ENCODE data around the gene DCLK2. TPM values are rescaled to one million over a fixed set of nuclear protein-coding genes. Genes with fewer than 3 reads are reported as not detected.

DCLK2 gene
- total and polyA plus RNA-seq, 2 of the 8 experiments (the other 6 are each of a cell fraction or from before 2014, with no cell fraction given), result 0.32 to 0.37 TPM

- Histone ChIP-seq H3K18ac (ENCODE audit: extremely low read depth, low read length) (no peak overlapping the region), H4K91ac (replicated peaks; ENCODE audit: insufficient read length, low read length) (no peak overlapping the region), H3K9me3 (ENCODE audit: insufficient read depth in 2 of 2, low read depth in 1 of 2, low read length in 1 of 2) (no peaks in the 10 kb centered on the region), H4K5ac (ENCODE audit: insufficient read length, low read depth, low read length) (no peak overlapping the region), H3K36me3 (ENCODE audit: control insufficient read depth in 2 of 4, insufficient read depth in 4 of 4, low read length in 3 of 4) (no peaks in the 10 kb centered on the region), H2BK12ac (ENCODE audit: low read depth, low read length) (no peak overlapping the region), H3K4me3 (ENCODE audit: extremely low read depth in 1 of 4, insufficient read depth in 2 of 4, low read depth in 3 of 4, low read length in 4 of 4) (no peak overlapping the region), H3K14ac (ENCODE audit: insufficient read length) (no peak overlapping the region), H3K4ac (replicated peaks; ENCODE audit: insufficient read length, low read depth, low read length) (no peak overlapping the region), H3K9ac (replicated peaks in 1 of 4; ENCODE audit: extremely low read depth in 1 of 4, low read depth in 3 of 4, low read length in 3 of 4) (no peak overlapping the region), H2AK5ac (ENCODE audit: low read depth, low read length) (no peak overlapping the region), H2BK5ac (ENCODE audit: low read depth, low read length) (no peak overlapping the region), H3K4me1 (replicated peaks in 1 of 4; ENCODE audit: control insufficient read depth in 3 of 4, insufficient read depth in 4 of 4, low read length in 3 of 4) (no peaks in the 10 kb centered on the region), H2BK120ac (replicated peaks; ENCODE audit: low read depth, low read length) (no peak overlapping the region), H3K79me1 (ENCODE audit: low read depth, low read length) (no peaks in the 10 kb centered on the region), H3K23me2 (ENCODE audit: low read depth, low read length) (peaks cover under 1% of the 10 kb centered on the region; the same call in 1 of the 2 replicates), H4K20me1 (replicated peaks in 1 of 2; ENCODE audit: control insufficient read depth in 1 of 2, insufficient read depth in 2 of 2, low read length in 2 of 2) (no peaks in the 10 kb centered on the region), H3K27me3 (replicated peaks in 1 of 4; ENCODE audit: control insufficient read depth in 3 of 4, extremely low read depth in 1 of 4, insufficient read depth in 3 of 4, low read length in 3 of 4) (no peaks in the 10 kb centered on the region), H2BK15ac (ENCODE audit: low read length) (no peak overlapping the region), H3K23ac (ENCODE audit: insufficient read length) (no peak overlapping the region), H3K4me2 (ENCODE audit: insufficient read depth in 1 of 2, low read depth in 2 of 2, low read length in 2 of 2) (no peak overlapping the region), H3K56ac (replicated peaks; ENCODE audit: insufficient read length, low read depth, low read length) (no peak overlapping the region), H2AFZ (ENCODE audit: low read length) (0 out of 2 replicates have a peak overlapping the region, but pooled peaks have one; percentile 5), H4K8ac (ENCODE audit: extremely low read depth, insufficient read depth, low read length) (no peak overlapping the region), H2BK20ac (ENCODE audit: low read length) (no peak overlapping the region), H3K27ac (ENCODE audit: low read depth, low read length) (no peak overlapping the region), H3K79me2 (ENCODE audit: control insufficient read depth in 1 of 2, insufficient read depth in 2 of 2, low read length in 2 of 2) (no peaks in the 10 kb centered on the region)
- POLR2A ChIA-PET (ENCODE audit: partially characterized antibody), result no interaction called here
- FAIRE-seq (no peak), DNase-seq (ENCODE audit: low read depth in 1 of 2, low spot score in 2 of 2) (no peak)
- no peak for TF ChIP-seq ATF2 (IDR thresholded peaks at IDR 0.05; ENCODE audit: low read length)
- no peak for TF ChIP-seq JUN (IDR thresholded peaks at IDR 0.05; ENCODE audit: low read depth, low read length)
- TF ChIP-seq RNF2 (IDR thresholded peaks at IDR 0.05; ENCODE audit: borderline replicate concordance, low read depth, low read length, missing control alignments, poor library complexity, severe bottlenecking), result no peak
- TF ChIP-seq TEAD4 (IDR thresholded peaks at IDR 0.05; ENCODE audit: low read depth, low read length), result no peak
- no peak for TF ChIP-seq YY1 (IDR thresholded peaks at IDR 0.05; ENCODE audit: low read depth, low read length)
- no peak for TF ChIP-seq USF2 (IDR thresholded peaks at IDR 0.05; ENCODE audit: low read length)
- no peak for TF ChIP-seq CBX5 (IDR thresholded peaks at IDR 0.05; ENCODE audit: low read depth, low read length)
- TF ChIP-seq TCF12 (IDR thresholded peaks at IDR 0.05; ENCODE audit: low read depth, low read length), result no peak
- no peak for TF ChIP-seq ASH2L (IDR thresholded peaks at IDR 0.05; ENCODE audit: low read length)
- WGBS, 2 experiments (ENCODE audit: extremely low coverage in 1 of 2, insufficient coverage in 1 of 2, insufficient read length in 1 of 2, insufficient replicate concordance in 2 of 2, low coverage in 1 of 2, low lambda C conversion rate in 2 of 2, missing lambda C conversion rate in 1 of 2), result 75% methylated on average over 2 of the region's 2 CpGs; no CpG with 5 or more reads in 1 of the 2 experiments
- CTCF ChIA-PET (ENCODE audit: partially characterized antibody), result interaction anchor here (1.0 to 1.3 kb wide), 2 partner anchors 9 to 14 kb away, joined by 3 to 4 read pairs; no protein-coding TSS in a partner anchor
Observed at GRCh38 chr4:150123087-150123486, 44.8 kb downstream of the DCLK2 start.
